Epithelial cell of proximal tubule (primary cell): Measurements from ENCODE around the gene DYRK3. TPM values are rescaled to one million over a fixed set of nuclear protein-coding genes. Genes with fewer than 3 reads are reported as not detected.

Experiments
- DNase-seq: peaks from one replicate; pipeline ENCODE4 v3.0.0-alpha.2; 2011; ENCODE audit warnings: low read depth
- H3K4me3 ChIP-seq: 2 replicates; pipeline ENCODE4 v1.5.1; 2011; ENCODE audit warnings: low read depth, mild to moderate bottlenecking, low read length
- total RNA-seq: library from RNA; depleted of rRNA; stranded (reverse); fragments of >200 nt; gene quantifications from 2 replicates; pipeline ENCODE4 v1.2.3, GENCODE V29; 2015
- TF ChIP-seq, protein P1 (sequence below): conservative IDR thresholded peaks from 2 replicates; pipeline ENCODE4 v1.5.1; 2012; ENCODE audit warnings: low read depth, mild to moderate bottlenecking, low read length

DYRK3 gene
- total RNA-seq, result 2.9 and 5.1 TPM in 2 replicates

DNA sequence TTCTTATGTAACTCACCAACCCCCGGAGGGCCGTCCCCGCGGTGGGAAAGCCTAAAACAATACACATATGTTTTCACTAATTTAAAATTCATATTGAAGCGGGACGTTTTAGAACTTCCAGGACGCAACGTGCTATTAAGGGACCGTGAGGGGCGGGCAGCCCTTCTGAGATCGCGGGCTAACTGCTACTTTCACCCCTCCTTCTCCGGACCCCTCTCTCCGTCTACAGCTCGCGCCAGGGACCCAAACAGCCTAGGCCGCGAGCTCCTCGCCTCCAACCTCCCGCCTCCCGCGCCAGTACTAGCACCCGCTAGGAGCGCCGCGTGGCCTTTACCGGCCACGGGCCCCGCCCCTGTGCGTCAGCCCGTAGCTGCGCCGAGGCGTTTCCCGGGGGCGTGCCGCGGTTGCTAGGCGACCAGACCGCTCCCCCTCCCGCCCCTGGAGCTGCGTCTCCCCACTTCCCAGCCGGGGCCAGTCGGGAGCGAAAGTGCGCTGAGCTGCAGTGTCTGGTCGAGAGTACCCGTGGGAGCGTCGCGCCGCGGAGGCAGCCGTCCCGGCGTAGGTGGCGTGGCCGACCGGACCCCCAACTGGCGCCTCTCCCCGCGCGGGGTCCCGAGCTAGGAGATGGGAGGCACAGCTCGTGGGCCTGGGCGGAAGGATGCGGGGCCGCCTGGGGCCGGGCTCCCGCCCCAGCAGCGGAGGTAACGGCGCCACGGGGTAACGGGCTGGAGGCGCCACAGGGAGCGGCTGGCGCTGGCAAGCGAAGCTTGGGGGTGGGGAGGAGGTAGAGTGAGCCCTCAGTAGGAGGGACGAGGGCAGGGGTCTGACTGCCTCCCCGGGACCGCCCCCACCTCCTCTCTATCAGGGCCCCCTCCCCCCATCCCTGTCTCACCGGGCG lies at the start of gene DYRK3:
TSS of gene DYRK3 (plus strand) at position 457 of the 898 bp plus-strand sequence. CDS start at position 625, 168 bp downstream.
- peak within 1 kb of the TSS; percentile 97 for H3K4me3 ChIP-seq
- no peak for DNase-seq
- TF ChIP-seq, protein P1, sequence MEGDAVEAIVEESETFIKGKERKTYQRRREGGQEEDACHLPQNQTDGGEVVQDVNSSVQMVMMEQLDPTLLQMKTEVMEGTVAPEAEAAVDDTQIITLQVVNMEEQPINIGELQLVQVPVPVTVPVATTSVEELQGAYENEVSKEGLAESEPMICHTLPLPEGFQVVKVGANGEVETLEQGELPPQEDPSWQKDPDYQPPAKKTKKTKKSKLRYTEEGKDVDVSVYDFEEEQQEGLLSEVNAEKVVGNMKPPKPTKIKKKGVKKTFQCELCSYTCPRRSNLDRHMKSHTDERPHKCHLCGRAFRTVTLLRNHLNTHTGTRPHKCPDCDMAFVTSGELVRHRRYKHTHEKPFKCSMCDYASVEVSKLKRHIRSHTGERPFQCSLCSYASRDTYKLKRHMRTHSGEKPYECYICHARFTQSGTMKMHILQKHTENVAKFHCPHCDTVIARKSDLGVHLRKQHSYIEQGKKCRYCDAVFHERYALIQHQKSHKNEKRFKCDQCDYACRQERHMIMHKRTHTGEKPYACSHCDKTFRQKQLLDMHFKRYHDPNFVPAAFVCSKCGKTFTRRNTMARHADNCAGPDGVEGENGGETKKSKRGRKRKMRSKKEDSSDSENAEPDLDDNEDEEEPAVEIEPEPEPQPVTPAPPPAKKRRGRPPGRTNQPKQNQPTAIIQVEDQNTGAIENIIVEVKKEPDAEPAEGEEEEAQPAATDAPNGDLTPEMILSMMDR, result no peak

DNA sequence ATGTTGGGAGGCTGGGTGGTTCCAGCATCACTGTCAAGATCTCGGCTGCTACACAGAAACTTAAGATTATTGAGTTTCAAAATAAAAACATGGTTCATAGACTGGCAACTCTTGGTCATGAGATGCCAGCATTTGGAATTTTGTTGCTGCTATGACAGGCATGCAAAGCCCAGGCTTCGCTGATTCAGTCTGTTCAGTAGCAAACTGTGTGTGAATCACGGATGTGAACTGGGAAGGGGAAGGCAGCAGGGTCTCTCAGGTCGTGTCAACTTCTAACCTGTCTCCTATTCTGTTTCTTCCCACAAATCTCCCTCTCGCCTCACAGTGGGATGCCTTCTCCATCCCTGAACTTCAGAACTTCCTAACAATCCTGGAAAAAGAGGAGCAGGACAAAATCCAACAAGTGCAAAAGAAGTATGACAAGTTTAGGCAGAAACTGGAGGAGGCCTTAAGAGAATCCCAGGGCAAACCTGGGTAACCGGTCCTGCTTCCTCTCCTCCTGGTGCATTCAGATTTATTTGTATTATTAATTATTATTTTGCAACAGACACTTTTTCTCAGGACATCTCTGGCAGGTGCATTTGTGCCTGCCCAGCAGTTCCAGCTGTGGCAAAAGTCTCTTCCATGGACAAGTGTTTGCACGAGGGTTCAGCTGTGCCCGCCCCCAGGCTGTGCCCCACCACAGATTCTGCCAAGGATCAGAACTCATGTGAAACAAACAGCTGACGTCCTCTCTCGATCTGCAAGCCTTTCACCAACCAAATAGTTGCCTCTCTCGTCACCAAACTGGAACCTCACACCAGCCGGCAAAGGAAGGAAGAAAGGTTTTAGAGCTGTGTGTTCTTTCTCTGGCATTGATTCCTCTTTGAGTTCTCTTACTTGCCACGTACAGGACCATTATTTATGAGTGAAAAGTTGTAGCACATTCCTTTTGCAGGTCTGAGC lies 48.6 kb upstream of the DYRK3 start:
- TF ChIP-seq, protein P1, result no peak
- no peak for DNase-seq
- H3K4me3 ChIP-seq, result no peak overlapping the region

DNA sequence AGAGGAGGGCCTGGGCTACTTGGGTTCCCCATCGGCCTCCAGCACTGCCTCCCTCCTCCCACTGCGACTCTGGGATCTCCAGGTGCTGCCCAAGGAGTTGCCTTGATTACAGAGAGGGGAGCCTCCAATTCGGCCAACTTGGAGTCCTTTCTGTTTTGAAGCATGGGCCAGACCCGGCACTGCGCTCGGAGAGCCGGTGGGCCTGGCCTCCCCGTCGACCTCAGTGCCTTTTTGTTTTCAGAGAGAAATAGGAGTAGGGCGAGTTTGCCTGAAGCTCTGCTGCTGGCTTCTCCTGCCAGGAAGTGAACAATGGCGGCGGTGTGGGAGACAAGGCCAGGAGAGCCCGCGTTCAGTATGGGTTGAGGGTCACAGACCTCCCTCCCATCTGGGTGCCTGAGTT lies 47.4 kb upstream of the DYRK3 start:
- no peak overlapping the region for H3K4me3 ChIP-seq
- DNase-seq, result no peak
- TF ChIP-seq, protein P1, result no peak

GRCh38 chr1:206588492-206588891 lies 46.8 kb upstream of the DYRK3 start:
- TF ChIP-seq, protein P1, result no peak

GRCh38 chr1:206589206-206589605 lies 46.1 kb upstream of the DYRK3 start:
- no peak overlapping the region for H3K4me3 ChIP-seq
- peak; percentile 25 for DNase-seq
- TF ChIP-seq, protein P1, result no peak

More at GRCh38 chr1:206588492-206588891, 46.8 kb upstream of the DYRK3 start:
- DNase-seq, result no peak
- no peak overlapping the region for H3K4me3 ChIP-seq

DNA sequence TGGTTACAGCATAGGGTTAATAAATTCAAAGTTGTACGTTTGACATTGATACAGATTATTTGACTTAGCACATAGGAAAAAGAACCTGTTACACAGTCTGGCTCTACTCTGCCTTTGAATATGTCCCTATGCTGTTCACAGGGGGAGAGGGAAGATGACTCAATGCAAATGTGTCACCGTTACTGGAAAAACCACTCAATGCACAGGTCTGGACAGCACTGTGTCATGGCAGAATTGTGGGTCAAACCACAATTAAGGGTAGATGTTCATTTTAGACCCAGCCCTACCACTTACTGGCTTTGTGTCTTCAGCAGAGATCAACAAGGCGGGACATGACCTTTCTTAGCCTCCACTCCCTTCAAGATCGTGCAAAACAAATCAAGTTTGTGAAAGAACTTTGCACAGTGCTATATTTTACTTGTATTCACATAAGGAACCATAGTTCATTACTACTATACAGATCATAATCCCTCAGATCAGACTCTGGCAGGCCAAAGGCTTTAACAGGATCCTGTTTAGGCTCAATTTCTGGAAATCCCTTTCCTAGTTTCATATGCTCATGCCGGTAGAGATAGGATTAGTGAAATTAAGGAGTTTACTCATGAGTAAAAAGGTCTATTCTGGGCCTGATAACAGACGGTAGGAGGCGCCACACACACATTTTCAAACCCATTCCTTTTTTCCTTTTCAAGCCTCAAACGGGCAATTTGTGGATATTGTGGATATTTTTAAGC lies 45.1 kb upstream of the DYRK3 start:
- H3K4me3 ChIP-seq, result no peak overlapping the region
- no peak for DNase-seq
- TF ChIP-seq, protein P1, result peak; percentile 37
